ENCODE measurements around the gene SLC6A6. TPM values are rescaled to one million over a fixed set of nuclear protein-coding genes. Genes with fewer than 3 reads are reported as not detected.

The SLC6A6 gene
- total and polyA plus RNA-seq, 8 donors = 2.1 to 11.6 (median 3.4) TPM

GRCh38 chr3:14438262-14438661, 35.9 kb downstream of the SLC6A6 start:
- FAIRE-seq = no peak
- no peak overlapping the region for H3K27ac ChIP-seq
- no peaks in the 10 kb centered on the region for H3K9me3 ChIP-seq
- no peak for TF ChIP-seq CTCF (IDR thresholded peaks at IDR 0.05)
- intact Hi-C loops (cut with DNase I) = no loop called here
- H3K4me3 ChIP-seq = no peak overlapping the region
- peaks cover 0 to 21% (median 7%) of the 10 kb centered on the region in 3 donors for H3K4me1 ChIP-seq
- WGBS, 2 donors = 83 to 91% methylated on average over 3 of the region's 3 CpGs
- ATAC-seq = no peak
- no peaks in the 10 kb centered on the region for H3K36me3 ChIP-seq
- no peaks in the 10 kb centered on the region for H3K27me3 ChIP-seq
- no peak for DNase-seq

DNA sequence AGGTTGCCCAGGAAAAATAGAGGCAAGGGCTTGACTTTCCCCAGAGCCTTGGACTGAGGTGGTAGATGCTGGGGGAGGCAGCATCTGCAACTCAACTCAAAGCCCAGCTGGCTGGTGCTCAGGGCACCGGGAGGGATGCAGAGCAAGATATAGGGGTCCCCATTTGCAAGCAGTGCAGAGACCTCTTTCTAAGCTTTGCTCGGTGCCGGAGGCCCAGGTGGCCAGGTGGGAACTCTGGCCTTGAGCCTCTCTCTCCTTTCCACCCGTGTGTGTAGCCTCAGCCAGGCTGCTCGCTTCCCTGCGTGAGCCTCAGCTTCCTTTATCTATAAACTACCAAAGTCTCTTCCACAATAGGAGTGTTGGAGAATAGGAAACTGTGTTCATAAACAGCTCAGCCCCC, 36.5 kb downstream of the SLC6A6 start:
- no peaks in the 10 kb centered on the region for H3K36me3 ChIP-seq
- H3K9me3 ChIP-seq = no peaks in the 10 kb centered on the region
- no peak for TF ChIP-seq CTCF (IDR thresholded peaks at IDR 0.05)
- H3K27me3 ChIP-seq = no peaks in the 10 kb centered on the region
- intact Hi-C loops (cut with DNase I) = no loop called here
- no peak overlapping the region for H3K4me3 ChIP-seq
- WGBS, 2 donors = 46 to 58% methylated on average over 6 of the region's 6 CpGs
- H3K4me1 ChIP-seq = peaks cover 0 to 21% (median 7%) of the 10 kb centered on the region in 3 donors
- FAIRE-seq = no peak
- no peak for DNase-seq
- no peak overlapping the region for H3K27ac ChIP-seq
- no peak for ATAC-seq

DNA sequence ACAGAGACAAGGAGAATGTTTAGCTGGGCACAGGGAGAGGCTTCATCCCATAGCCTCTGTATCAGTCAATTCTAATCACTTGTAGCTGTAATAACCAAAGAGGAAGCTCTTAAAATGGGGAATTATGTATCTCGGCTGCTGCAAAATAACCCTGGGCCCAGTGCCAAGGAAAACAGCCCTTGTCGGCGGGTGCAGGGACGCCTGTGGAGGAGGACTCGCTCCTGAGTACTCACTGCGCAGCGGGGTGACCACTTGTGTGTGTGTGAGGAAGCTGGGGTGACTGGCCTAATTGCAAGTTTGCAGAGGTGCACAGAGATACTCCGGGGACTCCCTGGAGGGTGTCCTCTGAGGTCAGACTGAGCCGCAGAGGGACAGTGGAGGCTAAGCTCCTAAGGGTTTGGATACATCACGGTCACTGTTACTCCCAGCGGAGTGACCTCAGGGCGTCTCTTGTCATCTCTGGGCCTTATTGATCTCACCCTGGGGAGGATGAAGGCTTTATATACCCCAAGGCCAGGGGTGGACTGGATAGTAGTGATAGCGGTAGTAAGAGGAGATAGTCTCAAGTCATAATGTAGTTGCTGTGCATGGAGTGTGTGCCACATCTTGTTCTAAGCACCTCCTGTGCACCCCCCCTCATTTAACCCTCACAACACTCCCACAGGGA, 37.2 kb downstream of the SLC6A6 start:
- no peak for TF ChIP-seq CTCF (IDR thresholded peaks at IDR 0.05)
- Histone ChIP-seq H3K9me3 (no peaks in the 10 kb centered on the region), H3K27me3 (no peaks in the 10 kb centered on the region), H3K36me3 (no peaks in the 10 kb centered on the region), H3K27ac (no peak overlapping the region), H3K4me1 (peaks cover 0 to 15% (median 7%) of the 10 kb centered on the region in 3 donors), H3K4me3 (no peak overlapping the region)
- FAIRE-seq = no peak
- ATAC-seq = peak; percentile 73 to 79 (median 74)
- intact Hi-C loops (cut with DNase I) = no loop called here
- DNase-seq = peak in 5 of 6 donors; percentile 54 to 80 (median 67)
- WGBS, 2 donors = 19 to 26% methylated on average over 13 of the region's 13 CpGs

DNA sequence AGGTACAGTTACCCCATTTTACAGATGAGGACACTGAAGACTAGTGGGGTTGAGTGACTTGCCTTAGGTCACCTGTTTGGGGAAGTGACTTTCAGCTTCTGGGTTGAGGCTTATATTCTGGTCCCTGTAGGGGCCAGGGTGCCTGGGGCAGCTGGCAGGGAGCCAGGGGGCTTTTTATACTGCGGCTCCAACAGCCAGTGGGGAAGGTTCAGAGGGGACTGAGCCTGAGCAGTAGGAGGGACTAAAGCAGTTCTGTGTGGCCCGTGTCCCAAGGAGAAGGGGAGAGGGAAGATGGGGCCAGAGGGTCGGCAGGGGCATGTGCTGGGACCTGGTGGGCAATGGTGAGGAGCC, 37.7 kb downstream of the SLC6A6 start:
- peaks cover 0 to 11% (median 7%) of the 10 kb centered on the region in 3 donors for H3K4me1 ChIP-seq
- no peak for ATAC-seq
- intact Hi-C loops (cut with DNase I) = no loop called here
- H3K27me3 ChIP-seq = no peaks in the 10 kb centered on the region
- H3K9me3 ChIP-seq = no peaks in the 10 kb centered on the region
- TF ChIP-seq CTCF (IDR thresholded peaks at IDR 0.05) = no peak
- H3K27ac ChIP-seq = no peak overlapping the region
- DNase-seq = peak in 1 of 6 donors; percentile 41
- H3K4me3 ChIP-seq = no peak overlapping the region
- H3K36me3 ChIP-seq = no peaks in the 10 kb centered on the region
- FAIRE-seq = no peak
- WGBS, 2 donors = 57 to 72% methylated on average over 3 of the region's 3 CpGs

DNA sequence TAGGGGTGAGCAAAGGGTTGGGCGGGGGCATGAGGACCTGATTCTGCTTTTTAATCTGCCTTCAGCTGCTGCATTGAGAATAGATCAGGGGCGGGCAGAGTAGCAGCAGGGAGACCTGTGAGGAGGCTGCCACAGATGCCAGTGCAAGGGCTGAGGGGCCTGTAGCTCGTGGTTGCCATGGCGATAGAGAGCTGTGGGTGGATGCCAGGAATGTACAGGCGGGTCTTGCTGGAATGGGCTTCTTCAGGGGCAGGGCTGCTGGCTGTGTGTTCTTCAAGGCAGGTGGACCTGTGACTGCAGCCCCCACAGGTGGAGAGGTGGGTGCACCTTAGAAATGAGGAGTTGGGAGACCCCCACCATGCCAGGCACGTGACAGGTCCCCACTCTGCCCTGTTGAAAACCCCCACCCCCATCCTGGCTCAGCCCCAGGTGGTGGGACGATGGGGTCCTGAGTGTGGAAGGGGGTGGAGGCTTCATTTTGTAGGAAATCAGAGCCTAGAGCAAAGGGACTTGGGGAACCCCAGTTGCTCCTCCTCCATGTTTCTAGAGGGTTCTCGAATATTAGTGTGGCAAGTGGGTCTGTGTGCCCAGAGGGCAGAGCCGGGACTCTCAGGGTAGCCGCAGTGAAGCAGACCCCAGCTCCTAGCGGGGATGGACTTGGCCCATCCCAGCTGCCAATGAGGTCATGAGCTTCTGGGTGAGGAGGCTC, 38.3 kb downstream of the SLC6A6 start:
- H3K9me3 ChIP-seq = no peaks in the 10 kb centered on the region
- no peaks in the 10 kb centered on the region for H3K27me3 ChIP-seq
- H3K4me3 ChIP-seq = no peak overlapping the region
- intact Hi-C loops (cut with DNase I) = no loop called here
- TF ChIP-seq CTCF (IDR thresholded peaks at IDR 0.05) = no peak
- WGBS, 2 donors = 54 to 74% methylated on average over 11 of the region's 11 CpGs
- ATAC-seq (no peak), FAIRE-seq (no peak), DNase-seq (peak in 1 of 6 donors; percentile 34)
- H3K36me3 ChIP-seq = no peaks in the 10 kb centered on the region
- H3K27ac ChIP-seq = no peak overlapping the region
- peaks cover 0 to 11% (median 7%) of the 10 kb centered on the region in 3 donors for H3K4me1 ChIP-seq

Measured in pancreas (tissue), 10 donors.